ENCODE data around the gene ADGRA1.

Gene ADGRA1

GRCh38 chr10:133154411-133154810 is 66.7 kb downstream of the ADGRA1 start:
- no peak for DNase-seq

- DNase-seq = no peak
Measured at GRCh38 chr10:133154996-133155778, 67.5 kb downstream of the ADGRA1 start.

- no peak for DNase-seq
Measured at GRCh38 chr10:133156674-133157579, 69.2 kb downstream of the ADGRA1 start.

DNA sequence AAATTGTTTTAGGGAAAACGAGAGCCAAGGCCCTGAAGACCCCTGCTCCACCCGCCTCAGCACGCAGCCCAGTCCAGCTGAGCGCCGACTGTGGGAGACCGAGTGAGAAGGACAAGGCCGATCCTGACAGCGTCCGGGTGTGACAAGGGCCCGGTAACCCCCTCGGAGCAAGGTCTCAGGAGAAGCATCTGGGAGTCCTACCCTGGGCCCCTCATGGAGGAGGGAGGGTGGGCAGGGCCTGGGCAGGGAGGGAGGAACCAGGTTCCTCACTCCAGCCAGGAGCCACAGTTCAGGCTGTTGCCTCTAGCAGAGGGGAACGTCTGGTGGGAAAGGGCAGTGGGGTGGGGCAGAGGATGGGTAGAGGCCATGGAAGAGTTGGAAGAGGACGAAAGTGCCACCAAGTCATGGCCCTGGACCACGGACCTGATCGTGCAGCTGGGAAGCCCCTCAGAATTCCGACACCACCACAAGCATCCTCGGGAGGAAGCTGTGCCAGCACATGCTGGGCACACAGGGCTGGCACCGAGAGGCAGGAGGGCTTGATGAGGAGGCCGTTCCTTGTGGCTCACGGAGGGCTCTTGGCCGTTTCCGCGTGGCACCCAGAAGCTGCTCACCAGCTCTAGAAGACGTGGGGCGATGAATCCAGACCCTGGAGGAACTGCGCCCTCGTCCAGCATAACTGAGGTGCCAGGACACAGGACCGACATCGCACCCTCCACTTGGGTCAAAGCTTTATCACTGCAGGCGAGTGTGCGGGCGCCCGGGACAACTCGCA is 70.1 kb downstream of the ADGRA1 start:
- no peak for DNase-seq

GRCh38 chr10:133158437-133158755 is 70.7 kb downstream of the ADGRA1 start:
- DNase-seq = no peak

DNA sequence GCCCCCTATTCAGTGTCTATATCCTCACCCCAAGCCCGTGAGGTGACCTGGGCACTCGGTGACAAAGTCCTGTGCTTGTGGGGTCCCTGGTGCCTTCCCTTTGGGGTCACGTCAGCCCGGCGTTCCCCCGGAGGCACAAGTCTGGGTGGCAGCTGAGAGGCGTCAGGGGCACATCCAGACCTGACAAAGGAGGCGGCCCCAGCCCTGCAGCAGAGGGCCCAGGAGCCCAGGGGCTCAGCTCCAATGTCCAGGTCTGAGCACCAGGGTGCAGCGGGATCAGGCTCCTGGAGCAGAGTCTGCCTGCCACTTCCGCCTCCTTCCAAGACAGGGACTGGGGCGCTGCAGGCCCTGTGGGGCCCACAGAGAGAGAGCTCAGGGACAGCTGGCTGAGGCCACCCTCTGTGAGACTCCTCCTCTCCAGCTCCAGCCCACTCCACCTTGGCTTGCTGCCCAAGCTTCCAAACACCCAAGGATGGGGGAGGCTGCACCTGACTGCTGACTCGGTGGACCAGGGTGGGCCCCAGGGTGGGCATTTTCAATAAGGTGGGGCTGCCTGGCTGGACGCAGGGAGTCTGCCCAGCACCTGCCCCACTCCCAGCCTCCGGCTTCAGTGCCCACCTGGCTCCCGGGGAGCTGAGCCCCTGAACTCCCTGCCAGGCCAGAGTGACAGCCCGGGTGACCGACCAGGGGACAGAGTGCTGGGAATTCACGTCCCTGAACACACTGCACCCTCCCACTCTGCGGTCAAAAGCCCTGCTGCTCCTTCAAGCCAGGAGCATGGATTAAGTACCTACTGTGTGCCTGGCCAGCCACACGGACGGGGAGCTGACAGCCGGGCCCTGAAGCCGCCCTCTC is 71.3 kb downstream of the ADGRA1 start:
- no peak for DNase-seq

DNA sequence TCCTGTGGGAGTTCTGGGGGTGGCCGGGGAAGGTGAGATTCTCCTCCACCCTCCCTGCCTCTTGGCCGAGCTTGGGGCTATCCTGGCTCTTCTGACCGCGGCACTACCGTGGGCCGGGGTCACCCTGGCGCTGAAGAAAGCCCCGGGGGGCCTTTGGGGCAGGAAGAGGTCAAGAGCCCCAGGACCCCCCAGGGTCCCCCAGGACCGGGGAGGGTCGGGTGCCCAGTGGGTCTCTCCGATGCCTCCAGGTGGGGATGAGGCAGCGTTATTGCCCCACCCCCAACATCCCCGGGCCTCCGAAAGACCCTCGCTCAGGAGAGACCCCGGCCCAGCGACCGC is 71.9 kb downstream of the ADGRA1 start:
- no peak for DNase-seq

DNA sequence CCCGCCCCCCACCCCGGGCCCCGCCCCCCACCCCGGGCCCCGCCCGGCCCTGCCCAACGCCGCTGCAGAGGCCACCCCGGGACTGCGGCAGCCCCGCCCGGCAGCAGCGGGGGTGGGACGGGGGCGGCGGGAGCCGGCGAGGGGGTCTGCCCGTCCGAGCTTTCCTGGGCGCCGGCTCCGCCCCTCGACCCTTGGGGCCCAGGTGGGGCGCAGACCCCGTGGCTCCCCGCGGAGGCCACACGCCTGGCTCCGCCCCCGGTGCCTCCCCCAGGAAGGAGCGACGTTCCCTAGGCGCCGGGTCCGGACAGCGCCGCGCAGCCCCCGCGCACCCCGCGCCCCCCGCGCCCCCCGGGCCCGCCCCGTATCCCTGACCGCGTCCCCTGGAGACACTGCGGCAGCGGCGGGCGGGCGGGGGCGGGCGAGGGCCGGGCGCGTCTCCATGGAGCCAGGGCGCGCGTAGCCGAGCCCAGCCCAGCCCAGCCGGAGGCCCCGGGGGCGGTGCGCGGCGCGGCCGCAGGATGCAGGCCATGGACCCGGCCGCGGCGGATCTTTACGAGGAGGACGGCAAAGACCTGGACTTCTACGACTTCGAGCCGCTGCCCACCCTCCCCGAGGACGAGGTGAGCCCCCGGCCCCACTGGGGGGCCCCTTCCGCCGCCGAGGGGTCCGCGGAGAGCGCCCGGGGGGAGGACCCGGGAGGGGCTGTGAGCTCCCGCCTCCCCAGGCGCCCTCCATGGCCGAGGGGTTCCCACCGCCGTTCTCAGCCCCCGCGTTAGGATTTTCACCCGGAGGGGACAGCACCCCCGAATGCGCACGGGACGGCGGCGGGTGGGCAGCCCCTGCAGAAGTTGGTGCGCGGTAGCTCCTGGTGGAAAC is 72.5 kb downstream of the ADGRA1 start, which contains the start of gene KNDC1:
Gene KNDC1 (plus strand): TSS at position 270 of the 876 bp plus-strand sequence. CDS start 249 bp downstream, at position 519.
- peak; percentile 16 to 18 for DNase-seq

- DNase-seq = no peak
Measured at GRCh38 chr10:133160826-133161471, 73.2 kb downstream of the ADGRA1 start.

- no peak for DNase-seq
Measured at GRCh38 chr10:133161486-133162109, 73.9 kb downstream of the ADGRA1 start.

- DNase-seq = no peak
Measured at GRCh38 chr10:133162178-133162909, 74.6 kb downstream of the ADGRA1 start.

- DNase-seq = no peak
Measured at GRCh38 chr10:133162910-133163856, 75.5 kb downstream of the ADGRA1 start.

GRCh38 chr10:133163889-133164815 is 76.4 kb downstream of the ADGRA1 start:
- DNase-seq = no peak

GRCh38 chr10:133164816-133165555 is 77.3 kb downstream of the ADGRA1 start:
- DNase-seq = no peak

GRCh38 chr10:133165556-133166503 is 78.1 kb downstream of the ADGRA1 start:
- DNase-seq = no peak

Data from activated CD4-positive, alpha-beta T cell treated with anti-CD3 and anti-CD28 coated beads, Interleukin-2, amount 50 U/mL, for 48 hours (primary cell).